Stimulated activated CD4-positive, alpha-beta T cell treated with anti-CD3 and anti-CD28 coated beads, Interleukin-4, amount 100 ng/mL, for 4 hours (primary cell): ENCODE results near the gene MARCHF10.

ENCODE experiments used
- DNase-seq, 2 experiments: peaks; one replicate each; pipeline ENCODE4 v3.0.0-alpha.2; 2020

Gene MARCHF10

GRCh38 chr17:62674363-62674739, 133.8 kb downstream of the MARCHF10 start:
- DNase-seq = no peak

- DNase-seq = no peak
Measured at GRCh38 chr17:62673614-62674362, 134.3 kb downstream of the MARCHF10 start.

GRCh38 chr17:62672957-62673356, 135.2 kb downstream of the MARCHF10 start:
- no peak for DNase-seq

GRCh38 chr17:62671553-62671952, 136.6 kb downstream of the MARCHF10 start:
- no peak for DNase-seq

GRCh38 chr17:62670202-62670821, 137.8 kb downstream of the MARCHF10 start:
- DNase-seq = no peak

GRCh38 chr17:62668091-62668804, 139.9 kb downstream of the MARCHF10 start:
- DNase-seq = no peak

GRCh38 chr17:62666801-62667591, 141.1 kb downstream of the MARCHF10 start:
- no peak for DNase-seq

- DNase-seq = no peak
Measured at GRCh38 chr17:62666061-62666800, 141.9 kb downstream of the MARCHF10 start.

GRCh38 chr17:62665599-62665998, 142.5 kb downstream of the MARCHF10 start:
- no peak for DNase-seq

- DNase-seq = no peak
Measured at GRCh38 chr17:62664336-62665120, 143.6 kb downstream of the MARCHF10 start.

- DNase-seq = no peak
Measured at GRCh38 chr17:62663304-62663703, 144.8 kb downstream of the MARCHF10 start.

- DNase-seq = no peak
Measured at GRCh38 chr17:62662855-62663254, 145.3 kb downstream of the MARCHF10 start.

GRCh38 chr17:62661337-62661736, 146.8 kb downstream of the MARCHF10 start:
- no peak for DNase-seq

- no peak for DNase-seq
Measured at GRCh38 chr17:62660629-62661118, 147.4 kb downstream of the MARCHF10 start.

- no peak for DNase-seq
Measured at GRCh38 chr17:62658136-62658920, 149.8 kb downstream of the MARCHF10 start.

GRCh38 chr17:62657690-62658089, 150.4 kb downstream of the MARCHF10 start:
- DNase-seq = no peak

- DNase-seq = no peak
Measured at GRCh38 chr17:62657145-62657665, 150.9 kb downstream of the MARCHF10 start.

GRCh38 chr17:62656446-62656845, 151.7 kb downstream of the MARCHF10 start:
- no peak for DNase-seq

GRCh38 chr17:62655656-62656055, 152.5 kb downstream of the MARCHF10 start:
- no peak for DNase-seq
